Right ventricle myocardium superior (tissue), 1 donor: Measurements from ENCODE around the gene TCEA2. TPM values are rescaled to one million over a fixed set of nuclear protein-coding genes. Genes with fewer than 3 reads are reported as not detected.

Experiments used
- ATAC-seq: fragments of 200-7000 bp; cut with Tn5 transposase; one replicate; pipeline ENCODE4 v1.9.1; 2020; ENCODE audit warnings: mild to moderate bottlenecking; ENCODE audit not compliant: poor library complexity
- DNase-seq: peaks from one replicate; pipeline ENCODE4 v3.0.0-alpha.2; 2020
- intact Hi-C: fragments of 100-400 bp; cut with DNase I; formaldehyde crosslinking; loops from one replicate; pipeline ENCODE4 v1.11.2; 2022
- total RNA-seq: library from RNA; stranded (reverse); fragmentation: NEBNext Ultra II Directional; extraction: Animal tissue kit (Norgen Biotek cat#: 25700); gene quantifications from one replicate; pipeline ENCODE4 v1.2.1, GENCODE V29; 2021
- donor health status: DM: no; HTN: yes; CAD: no; lungs with severe emphysema.

Gene TCEA2
- total RNA-seq, 1 donor from 2014 or later: 34.6 TPM

DNA sequence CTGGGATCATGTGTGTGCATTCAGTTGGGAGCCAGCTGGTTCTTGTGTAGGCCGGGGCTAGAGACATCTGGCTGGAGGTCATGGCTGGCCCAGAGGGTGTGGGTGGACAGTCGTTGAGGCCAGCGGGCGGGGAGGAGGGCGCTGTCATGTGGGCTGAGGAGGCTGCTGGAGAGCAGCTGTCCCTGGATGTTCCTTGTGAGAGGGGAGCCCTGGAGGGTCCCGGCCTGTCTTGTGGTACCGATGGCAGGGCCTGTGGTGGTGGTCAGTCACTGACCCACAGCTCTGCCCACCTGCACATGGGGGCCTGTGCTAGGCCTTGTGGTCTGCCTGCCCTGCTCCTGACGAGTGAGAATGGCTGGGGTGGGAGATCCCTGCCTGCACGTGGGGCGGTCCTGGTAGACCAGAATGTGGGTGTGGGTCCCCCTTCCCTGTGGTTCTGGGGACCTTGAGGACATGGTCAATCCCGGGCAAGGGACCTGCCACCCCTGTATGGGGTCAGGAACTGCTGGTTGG, 29.0 kb upstream of the TCEA2 start:
- ATAC-seq (peak; percentile 38), DNase-seq (peak; percentile 68)
- intact Hi-C loops: no loop called here

DNA sequence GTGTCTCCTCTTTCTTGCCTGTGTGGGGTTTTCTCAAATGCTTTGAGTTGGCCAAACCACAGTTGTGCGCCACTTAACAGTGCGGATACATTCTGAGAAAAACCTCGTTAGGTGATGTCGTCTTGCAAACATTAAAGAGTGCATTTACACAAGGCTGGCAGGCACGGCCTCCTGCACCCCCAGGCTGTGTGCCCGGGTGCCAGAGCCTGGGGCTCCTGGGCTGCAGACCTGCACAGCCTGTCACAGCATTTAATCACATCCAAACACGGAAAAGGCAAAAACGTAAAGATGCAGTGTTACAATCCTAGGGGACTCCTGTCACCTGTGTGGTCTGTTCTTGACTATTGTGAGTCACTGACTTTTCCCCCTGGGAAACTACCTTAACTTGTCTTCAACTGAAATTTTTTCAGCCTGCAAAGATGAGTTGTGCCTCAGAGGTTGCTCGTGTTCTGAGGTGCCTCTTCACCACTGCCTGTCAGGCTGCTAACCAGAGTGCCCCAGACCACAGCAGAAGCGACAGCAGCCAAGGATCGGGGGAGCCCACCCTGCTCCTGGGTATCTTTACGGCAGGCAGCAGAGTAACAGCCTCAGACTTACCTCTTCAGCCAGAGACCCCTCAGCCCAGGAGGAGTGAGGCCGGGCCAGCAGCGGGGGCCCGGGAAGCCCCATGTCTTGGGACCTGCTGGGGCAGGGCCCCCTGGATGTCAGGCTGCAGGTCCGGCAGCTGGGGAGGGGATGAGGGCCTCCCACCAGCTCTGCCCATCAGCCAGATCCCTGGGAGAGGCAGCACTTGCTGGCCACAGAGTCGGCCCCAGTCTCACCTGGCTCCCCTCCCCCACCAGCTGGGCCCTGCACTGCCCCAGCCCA, 27.7 kb upstream of the TCEA2 start:
- DNase-seq (no peak), ATAC-seq (no peak)
- intact Hi-C loops: no loop called here

DNA sequence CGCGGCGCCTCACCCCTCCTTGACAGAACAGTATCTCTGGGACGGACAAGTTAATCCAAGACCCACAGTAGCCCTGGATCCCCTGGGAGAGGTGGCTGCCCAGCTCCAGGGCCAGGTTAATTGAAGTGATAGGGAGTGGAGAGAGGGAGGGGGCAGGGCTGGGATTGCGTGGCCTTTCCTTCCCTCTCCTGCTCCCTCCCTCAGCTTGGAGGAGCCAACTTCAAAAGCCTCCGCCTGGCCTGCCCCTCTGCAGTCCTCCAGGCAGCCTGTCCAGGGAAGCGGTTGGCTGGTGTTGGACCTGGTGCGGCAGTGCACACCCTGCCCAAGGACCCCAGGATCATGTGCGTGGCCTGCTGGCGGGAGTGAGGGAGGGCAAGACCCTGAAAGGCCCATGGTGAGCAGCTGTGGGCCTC, 27.1 kb upstream of the TCEA2 start, which contains the start of gene C20orf204:
Gene C20orf204, plus strand, starts transcription at position 250 of the 413 bp plus-strand sequence. Its CDS starts 142 bp downstream, at position 392.
- intact Hi-C loops: no loop called here
- no peak for ATAC-seq
- no peak for DNase-seq

DNA sequence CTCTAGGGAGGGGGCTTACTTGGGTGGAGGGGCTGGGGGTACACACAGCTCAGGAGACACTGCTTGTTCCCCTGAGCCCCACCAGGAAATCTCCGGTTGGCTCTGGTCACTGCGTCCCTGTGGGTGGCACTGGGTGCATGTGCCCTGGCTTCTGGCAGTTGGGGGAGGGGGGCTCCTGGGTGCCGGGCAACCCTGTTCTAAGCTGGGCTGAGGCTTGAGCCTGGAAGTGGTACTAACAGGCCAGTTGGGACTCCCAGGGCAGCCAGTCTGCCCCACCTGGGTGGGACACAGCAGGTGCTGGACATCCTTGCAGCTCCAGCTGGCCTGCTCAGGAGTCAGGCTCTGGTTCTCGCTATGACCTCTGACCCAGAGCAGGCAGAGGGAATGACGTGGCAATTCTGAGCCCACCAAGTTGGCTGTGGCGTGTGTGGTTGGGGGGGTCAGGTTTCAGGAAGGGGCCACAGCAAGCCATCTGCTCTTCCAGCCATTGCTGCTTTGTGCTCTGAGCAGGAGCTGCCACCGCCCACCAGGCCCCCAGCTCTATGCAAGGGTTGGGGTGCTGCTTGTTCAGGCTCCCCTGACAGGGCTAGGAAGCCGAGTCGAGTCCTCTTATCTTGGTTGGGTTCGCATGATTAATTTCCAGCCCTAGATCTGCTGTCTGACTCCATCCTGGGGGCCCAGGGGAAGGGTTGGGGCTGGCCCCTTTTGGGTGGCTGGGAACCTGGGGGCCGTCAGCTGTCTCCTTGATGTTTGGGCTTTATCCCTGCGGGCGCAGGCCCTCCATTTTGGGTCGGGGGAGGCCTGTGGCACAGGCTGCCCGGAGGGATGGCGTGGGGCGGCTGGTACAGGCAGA, 26.4 kb upstream of the TCEA2 start:
- intact Hi-C loops: no loop called here
- DNase-seq (no peak), ATAC-seq (no peak)

DNA sequence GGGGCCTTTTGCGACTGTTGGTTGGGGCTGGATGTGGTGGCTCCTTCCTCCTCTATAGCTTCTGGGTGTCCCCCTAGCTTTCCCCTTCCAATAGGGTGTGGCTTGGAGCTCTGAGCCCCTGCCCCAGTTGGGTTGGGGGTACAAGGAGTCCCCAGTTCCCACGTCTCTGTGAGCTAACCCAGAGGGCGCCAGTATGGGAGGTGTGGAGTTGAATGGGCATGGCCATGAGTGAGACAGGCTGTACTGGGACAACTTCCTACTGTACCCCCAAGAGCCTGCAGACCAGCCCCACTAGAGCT, 25.9 kb upstream of the TCEA2 start:
- intact Hi-C loops: no loop called here
- no peak for DNase-seq
- ATAC-seq: no peak

DNA sequence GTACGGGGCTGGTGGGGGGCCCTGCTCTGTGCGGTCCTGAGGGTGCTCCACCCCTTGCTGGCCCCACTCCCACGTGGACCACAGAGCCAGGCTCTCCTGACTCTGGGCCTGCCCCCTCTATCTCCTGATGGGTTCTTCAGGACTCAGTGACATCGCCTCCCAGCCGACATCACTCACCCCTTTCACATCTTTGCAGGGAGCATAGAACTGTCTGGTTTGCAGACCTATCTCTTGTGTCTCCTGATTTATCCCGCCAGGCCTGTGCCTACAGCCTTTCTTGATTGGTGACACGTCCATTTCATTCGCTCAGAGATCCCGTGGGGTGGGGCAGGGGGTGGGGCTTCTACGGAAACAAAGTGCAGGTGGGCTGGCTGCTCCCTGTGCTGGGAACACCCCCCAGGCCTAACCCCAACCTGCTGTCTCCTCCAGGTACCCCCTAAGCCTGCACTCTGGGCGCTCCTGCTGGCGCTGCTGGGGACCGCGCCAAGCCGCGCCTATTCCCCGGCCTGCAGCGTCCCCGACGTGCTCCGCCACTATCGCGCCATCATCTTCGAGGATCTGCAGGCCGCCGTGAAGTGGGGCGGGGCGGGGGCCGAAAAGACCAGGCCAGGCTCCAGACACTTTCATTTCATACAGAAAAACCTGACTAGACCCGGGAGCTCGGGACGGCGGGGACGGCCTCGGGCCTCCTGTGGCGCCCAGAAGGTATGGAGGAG, 25.3 kb upstream of the TCEA2 start:
- no peak for DNase-seq
- intact Hi-C loops: no loop called here

DNA sequence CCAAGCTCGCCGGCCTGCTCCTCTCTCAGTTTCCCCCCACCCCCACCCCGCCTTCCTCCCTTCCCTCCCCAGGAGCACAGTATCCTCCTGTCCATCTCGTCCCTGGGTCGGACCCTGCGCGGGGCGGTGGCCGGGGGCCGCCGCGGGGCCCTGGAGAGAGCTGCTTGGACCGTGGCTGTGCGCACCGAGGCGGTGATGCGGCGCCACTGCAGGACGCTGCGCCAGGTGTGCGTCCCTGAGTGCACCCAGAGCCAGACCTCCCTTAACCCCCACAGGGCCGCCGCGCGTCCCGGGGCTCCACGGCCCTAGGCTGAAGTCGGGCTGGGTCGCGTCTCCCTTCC, 24.8 kb upstream of the TCEA2 start:
- no peak for DNase-seq
- no peak for ATAC-seq
- intact Hi-C loops: no loop called here

More for the DNA sequence above, 25.3 kb upstream of the TCEA2 start:
- no peak for ATAC-seq

DNA sequence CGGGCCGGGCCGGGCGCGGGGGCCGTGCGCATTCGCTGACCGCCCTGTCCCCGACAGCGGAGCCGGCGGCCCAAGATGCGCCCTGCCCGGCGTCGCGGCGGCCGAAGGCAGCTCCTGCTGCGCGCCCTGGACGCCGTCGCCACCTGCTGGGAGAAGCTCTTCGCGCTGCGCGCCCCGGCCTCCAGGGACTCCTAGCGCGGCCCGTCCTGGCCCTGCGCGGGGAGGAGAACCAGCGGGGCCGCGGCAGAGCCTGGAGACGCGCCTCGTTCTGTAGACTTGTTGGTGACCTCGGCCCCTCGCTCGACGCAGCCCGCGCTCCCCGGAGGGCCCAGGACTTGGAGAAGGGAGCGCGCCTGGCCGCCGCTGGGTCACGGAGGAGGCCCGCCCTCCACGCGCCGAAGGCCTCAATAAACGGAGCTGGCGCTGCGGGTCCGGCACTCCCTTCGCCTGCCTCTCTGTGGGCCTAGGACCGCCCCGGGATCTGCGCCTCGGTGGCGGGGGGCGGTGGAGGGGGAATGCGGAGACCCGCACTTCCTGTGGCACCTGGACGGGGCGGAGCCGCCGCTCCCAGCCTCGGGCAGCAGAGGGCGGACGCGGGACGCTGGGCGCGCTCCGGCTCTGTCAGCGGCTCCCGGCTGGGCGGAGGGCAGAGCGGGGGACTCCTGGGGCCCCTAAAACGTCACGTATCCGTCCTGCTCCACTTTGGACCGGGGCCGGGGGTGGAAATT, 24.3 kb upstream of the TCEA2 start:
- ATAC-seq (peak; percentile 92), DNase-seq (peak; percentile 85)
- intact Hi-C loops: no loop called here

DNA sequence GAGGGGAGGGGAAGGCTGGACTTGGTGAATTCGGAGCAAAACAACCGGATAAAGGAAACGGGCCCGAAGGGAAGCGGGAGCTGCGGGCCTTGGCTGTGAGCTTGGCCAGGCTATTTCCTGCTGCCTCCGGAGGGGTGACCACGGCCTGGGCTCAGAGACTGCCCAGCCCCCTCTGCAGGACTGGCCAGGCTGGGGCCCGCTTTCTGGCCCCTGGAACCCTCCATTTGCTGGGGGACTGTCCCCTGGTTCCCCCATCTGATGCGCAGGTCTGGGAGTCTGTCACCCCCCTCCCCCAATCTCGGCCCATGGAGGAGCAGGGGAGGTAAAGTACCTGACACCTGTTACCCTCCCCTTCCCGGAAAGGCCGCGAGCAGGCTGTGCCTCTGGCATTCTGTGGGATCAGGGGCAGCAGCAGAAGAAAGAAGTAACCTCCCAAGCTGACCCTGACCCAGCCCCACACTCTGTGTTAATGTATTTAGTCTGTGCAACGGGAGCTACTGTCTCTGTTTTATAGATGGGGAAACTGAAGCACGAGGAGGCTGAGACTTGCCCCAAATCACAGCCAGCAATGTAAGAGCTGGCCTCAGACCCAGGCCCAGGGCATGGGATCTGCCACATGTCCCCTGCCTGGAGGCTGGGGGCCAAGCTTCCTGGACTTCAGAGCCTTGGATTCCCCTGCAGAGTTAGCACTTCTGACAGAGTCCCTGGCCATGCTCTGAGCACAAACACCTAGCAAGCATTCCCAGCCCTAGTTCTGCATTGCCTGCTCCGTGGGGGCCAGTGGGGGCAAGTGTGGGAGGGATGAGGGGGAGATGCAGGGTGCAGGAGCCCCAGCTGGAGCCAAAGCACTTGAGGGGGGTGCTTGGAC, 23.5 kb upstream of the TCEA2 start:
- intact Hi-C loops: loop anchor here (10.0 kb wide), 1 partner anchor 75 kb away; no protein-coding TSS in a partner anchor
- ATAC-seq: peak; percentile 36

DNA sequence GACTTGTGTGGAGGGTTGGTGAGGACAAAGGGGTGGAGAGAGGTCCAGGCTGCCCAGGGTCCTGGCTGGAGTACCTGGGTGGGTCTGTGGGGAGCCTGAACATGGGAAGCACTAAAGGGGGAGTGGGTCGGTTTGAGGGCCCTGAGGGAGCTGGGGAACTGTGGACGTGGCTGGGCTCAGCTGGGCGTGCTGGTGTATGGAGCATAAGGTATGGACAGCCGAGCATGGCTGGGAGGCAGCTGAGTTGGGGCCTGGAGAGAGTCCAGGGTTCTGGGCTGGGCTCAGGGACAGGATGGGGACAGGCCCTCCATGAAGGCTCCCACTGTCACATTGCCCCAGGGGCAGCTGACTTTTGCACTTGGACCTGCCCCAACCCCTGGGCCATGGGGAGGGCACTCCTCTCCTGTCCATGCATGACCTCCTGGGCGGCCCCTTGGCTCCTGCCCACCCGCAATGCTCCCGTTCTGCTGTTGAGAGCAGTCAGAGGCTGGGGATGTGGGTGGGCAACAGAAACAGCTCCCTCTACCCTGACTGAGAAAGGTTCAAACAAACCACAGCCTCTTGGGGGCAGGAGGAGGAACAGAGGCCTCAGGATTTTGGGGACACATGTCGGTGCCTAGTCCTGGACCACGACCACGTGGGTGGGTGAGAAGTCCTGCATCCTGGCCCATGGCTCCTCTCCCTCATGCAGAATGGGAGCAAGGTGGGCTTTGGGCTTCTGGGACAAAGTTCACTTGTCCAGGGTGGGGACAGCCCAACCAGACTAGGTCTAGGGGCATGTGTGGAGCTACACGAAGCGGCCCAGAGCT, 22.6 kb upstream of the TCEA2 start:
- DNase-seq: no peak
- intact Hi-C loops: loop anchor here (10.0 kb wide), 1 partner anchor 74 kb away; no protein-coding TSS in a partner anchor
- no peak for ATAC-seq

More for the DNA sequence above, 23.5 kb upstream of the TCEA2 start:
- DNase-seq: no peak

DNA sequence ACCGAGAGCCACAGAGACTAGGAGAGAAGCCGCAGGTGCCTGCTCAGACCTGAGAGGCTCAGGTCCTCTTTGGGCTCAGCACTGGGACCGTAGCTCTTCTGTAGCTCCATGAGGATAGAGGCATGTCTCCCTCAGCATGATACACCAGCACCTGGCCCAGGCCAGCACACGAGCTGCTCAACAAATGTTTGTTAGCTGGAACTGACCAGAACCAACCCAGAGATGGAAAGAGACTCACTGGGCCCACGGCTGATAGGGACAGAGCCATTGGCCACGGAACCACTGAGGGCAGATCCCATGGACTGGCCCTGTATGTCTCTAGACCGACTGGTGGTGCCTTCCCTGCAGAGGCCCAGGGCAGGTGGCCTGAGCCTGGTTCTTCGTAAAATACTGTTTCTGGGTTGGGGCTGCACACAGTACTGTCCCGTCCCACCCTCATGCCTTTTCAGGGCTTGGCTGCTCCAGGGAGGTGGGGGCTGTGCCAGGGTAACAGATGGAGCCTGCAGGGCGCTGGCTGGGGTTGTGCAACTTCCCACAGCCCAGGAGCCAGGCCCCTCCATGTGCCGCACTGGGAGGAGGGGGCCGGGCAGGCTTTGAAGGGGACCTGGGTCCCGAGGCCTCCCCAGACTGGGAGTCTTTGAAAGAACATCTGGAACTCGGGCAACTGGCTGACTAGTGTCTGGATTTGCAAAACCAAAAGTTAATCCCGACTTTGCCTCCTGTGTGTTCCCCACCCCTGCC, 21.8 kb upstream of the TCEA2 start:
- intact Hi-C loops: loop anchor here (10.0 kb wide), 1 partner anchor 74 kb away; no protein-coding TSS in a partner anchor
- DNase-seq (no peak), ATAC-seq (no peak)

DNA sequence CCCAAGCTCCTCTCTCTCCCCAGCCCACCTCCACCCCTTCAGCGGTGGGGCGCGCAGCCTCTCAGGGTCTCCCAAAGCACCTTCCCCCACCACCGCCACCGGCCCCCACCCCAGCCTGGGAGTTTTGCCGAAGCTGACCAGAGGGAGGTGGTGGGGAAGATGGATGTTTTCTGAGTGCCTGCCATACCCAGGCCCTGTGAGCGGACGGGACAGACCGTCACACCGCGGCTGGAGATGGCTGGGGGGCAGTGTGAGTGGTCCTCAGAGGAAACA, 21.3 kb upstream of the TCEA2 start:
- no peak for ATAC-seq
- no peak for DNase-seq
- intact Hi-C loops: loop anchor here (10.0 kb wide), 1 partner anchor 73 kb away; no protein-coding TSS in a partner anchor

DNA sequence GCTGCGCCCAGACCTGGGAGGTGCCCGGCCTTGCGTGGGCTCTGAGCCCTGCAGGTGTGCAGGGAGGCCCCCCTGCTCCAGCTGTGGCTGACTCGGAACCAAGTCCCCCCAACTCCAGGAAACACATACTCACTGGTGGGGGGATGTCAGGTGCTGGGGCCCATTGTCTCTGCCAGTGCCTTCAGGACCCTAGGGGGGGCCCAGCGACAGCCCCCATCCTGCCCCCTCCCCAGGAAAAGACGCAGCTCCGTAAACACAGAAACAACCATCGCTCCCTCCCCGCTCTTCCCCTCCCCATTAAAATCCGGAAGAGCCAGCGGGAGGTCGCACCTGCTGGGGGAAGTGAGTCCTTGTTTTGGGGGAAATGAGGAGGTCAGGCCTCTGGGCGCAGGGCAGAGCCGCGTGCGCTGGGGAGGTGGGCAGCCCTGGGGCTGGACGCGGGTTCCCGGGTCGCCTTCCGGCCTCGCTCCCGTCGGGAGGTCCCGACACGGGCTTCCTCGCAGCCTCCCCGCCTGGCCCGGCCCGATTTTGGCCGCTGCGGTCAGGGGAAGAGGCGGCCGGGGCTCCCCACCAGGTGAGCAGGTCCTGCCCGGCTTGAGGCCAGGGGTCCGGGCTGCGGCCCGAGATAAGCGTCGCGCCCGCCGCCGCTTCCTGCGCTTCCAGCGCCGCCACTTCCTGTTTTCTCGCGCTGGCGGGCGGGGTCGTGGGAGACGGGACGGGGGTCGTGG, 20.8 kb upstream of the TCEA2 start:
- intact Hi-C loops: loop anchor here (10.0 kb wide), 1 partner anchor 73 kb away; no protein-coding TSS in a partner anchor
- DNase-seq (no peak), ATAC-seq (no peak)

DNA sequence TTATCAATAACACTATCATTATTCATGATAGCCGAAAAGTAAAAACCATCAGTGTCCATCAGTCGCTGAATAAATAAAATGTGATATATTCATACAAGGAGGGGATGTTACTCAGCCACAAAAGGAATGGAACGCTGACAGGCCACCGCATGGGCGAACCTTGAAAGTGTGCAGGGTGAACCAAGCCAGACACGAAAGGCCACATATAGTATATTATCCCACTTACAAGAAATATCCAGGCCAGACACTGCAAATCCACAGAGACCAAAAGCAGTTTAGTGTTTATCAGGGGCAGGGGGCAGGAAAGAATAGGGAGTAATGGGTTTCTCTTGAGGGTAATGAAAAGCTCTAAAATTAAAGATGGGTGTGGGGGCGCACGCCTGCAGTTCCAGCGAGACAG, 19.2 kb upstream of the TCEA2 start:
- intact Hi-C loops: loop anchor here (10.0 kb wide), 1 partner anchor 71 kb away; no protein-coding TSS in a partner anchor
- ATAC-seq: no peak

DNA sequence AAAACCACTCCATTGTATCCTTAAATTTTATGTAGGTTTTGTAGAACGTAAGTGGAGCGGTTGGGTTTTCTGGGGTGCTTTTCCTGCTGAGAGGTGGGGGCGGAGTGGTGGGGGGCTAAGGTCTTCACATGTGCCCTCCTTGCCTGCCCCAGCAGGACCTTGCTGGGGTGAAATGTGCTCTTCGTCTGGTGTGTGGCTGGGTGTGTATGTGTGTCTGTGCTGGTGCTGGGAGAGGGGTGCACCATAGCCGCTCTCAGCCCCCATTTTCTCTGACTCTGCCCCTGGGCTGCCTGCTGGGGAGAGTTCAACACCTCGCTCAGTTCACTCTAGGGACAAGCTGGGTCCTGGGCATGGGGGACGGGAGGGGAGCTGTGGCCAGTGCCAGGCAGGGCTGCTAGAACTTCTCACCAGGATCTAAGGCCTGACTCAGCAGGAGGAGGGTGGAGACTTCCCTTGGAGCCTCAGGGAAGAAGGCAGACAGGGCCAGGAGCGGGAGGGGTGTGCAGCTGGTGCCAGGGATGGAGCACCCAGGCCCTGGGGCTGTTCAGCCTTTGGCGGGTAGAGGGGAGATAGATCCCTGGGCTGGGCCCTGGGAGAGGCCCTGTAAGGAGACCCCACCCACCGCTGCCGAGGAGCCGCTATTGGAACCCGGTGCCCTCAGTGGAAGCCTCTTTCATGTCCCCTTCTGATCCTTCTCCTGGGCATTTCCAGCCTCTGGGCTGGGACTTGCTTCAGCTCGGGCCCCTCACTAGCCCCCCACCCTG, 18.3 kb upstream of the TCEA2 start:
- DNase-seq (no peak), ATAC-seq (peak; percentile 36)
- intact Hi-C loops: loop anchor here (10.0 kb wide), 1 partner anchor 70 kb away; no protein-coding TSS in a partner anchor

More for the DNA sequence above, 19.2 kb upstream of the TCEA2 start:
- no peak for DNase-seq
